Activated CD4-positive, alpha-beta T cell treated with anti-CD3 and anti-CD28 coated beads, Interleukin-2, amount 10 ng/mL, durations not matched to agents 7 days and 5 days (primary cell): ENCODE results near the gene PDZD2. TPM values are rescaled to one million over a fixed set of nuclear protein-coding genes. Genes with fewer than 3 reads are reported as not detected.
"Not testable (repeated sequence)": the region's sequence is repeated elsewhere in the genome, so short reads cannot be mapped to it uniquely, and the experiment has no call there.

Experiments used
- CTCF ChIA-PET: fragments of 350-600 bp; sonication (Branson Sonifier 250); formaldehyde crosslinking; loops from one replicate; lab custom pipeline; 2021; ENCODE audit warnings: antibody characterized with exemption; lab: Charles Lee
- POLR2A ChIA-PET: fragments of 350-600 bp; sonication (Branson Sonifier 250); formaldehyde crosslinking; loops from one replicate; lab custom pipeline; 2021; ENCODE audit warnings: antibody characterized with exemption; lab: Charles Lee
- DNase-seq: peaks from one replicate; pipeline ENCODE4 v3.0.0-alpha.2; 2020
- H3K27ac Mint-ChIP-seq: one replicate; pipeline ENCODE4 v1.8.0; 2021; ENCODE audit warnings: mild to moderate bottlenecking, moderate library complexity, mixed read lengths
- H3K27me3 Mint-ChIP-seq: one replicate; pipeline ENCODE4 v1.8.0; 2021; ENCODE audit warnings: mixed read lengths
- H3K36me3 Mint-ChIP-seq: one replicate; pipeline ENCODE4 v1.8.0; 2021; ENCODE audit warnings: low read depth, mixed read lengths
- H3K4me1 Mint-ChIP-seq: one replicate; pipeline ENCODE4 v1.8.0; 2021; ENCODE audit warnings: mixed read lengths
- H3K4me3 Mint-ChIP-seq: one replicate; pipeline ENCODE4 v1.8.0; 2021; ENCODE audit warnings: mild to moderate bottlenecking, moderate library complexity, mixed read lengths
- H3K9me3 Mint-ChIP-seq: one replicate; pipeline ENCODE4 v1.8.0; 2021; ENCODE audit warnings: mixed read lengths
- total RNA-seq, 2 experiments: library from RNA; stranded (reverse); gene quantifications; one replicate each; pipeline ENCODE4 v1.2.3, GENCODE V29; 2021

PDZD2 gene
- total RNA-seq, 2 experiments from 2014 or later = not detected

DNA sequence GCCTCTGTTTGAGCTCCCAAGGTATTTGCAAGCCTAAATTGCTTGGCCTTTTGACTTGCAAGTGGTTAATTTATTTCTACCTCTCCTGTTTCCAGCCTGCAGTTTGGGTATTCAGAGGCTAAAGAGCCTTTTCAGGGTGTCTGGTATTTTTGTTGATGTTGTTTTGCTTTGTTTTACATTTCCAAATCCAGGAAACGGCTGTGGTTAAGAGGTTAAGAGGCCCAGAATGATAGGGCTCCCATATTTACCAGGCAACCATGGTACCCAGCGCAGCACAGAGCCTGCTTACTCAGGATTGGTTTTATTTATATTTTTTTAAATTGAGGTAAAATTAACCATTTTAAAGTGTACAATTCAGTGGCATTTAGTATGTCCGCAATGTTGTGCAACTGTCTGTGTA, 92.1 kb downstream of the PDZD2 start:
- no peak overlapping the region for H3K4me3 Mint-ChIP-seq
- no peak for DNase-seq
- H3K27me3 Mint-ChIP-seq = no peaks in the 10 kb centered on the region
- no peak overlapping the region for H3K27ac Mint-ChIP-seq
- no peaks in the 10 kb centered on the region for H3K9me3 Mint-ChIP-seq
- H3K4me1 Mint-ChIP-seq = peaks cover 8% of the 10 kb centered on the region
- ChIA-PET CTCF (no interaction called here), POLR2A (no interaction called here)
- no peaks in the 10 kb centered on the region for H3K36me3 Mint-ChIP-seq

DNA sequence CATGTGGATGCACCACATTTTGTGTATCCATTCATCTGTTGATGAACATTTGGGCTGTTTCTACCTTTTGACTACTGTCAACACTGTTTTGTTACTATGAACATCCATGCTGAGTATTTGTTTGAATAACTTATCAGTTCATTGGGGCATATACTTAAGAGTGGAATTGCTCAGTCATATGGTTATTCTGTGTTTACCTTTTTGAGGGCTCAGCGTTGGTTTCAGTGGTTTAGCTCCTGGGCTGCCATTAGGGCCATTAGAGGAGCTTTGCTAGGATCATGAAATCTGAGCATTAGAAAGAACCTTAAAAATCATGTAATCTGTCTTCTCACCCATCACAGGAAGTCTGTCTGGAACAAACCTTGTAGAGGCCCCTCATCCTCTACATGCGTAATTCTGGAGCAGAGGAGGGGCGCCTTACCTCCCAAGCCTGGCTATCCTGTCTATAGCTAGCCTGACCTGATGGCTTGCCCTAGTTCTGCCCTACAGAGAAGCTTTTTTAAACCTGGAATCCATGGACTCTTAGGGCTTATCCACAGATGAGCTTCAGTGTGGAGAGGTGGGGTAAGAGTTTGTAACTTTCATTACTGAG, 92.9 kb downstream of the PDZD2 start:
- no peaks in the 10 kb centered on the region for H3K36me3 Mint-ChIP-seq
- no peak for DNase-seq
- H3K4me1 Mint-ChIP-seq = peaks cover 8% of the 10 kb centered on the region
- no peak overlapping the region for H3K27ac Mint-ChIP-seq
- no peaks in the 10 kb centered on the region for H3K9me3 Mint-ChIP-seq
- no peak overlapping the region for H3K4me3 Mint-ChIP-seq
- ChIA-PET CTCF (no interaction called here), POLR2A (interaction anchor here (0.5 kb wide), 1 partner anchor 10 kb away, joined by 6 read pairs; no protein-coding TSS in a partner anchor)
- H3K27me3 Mint-ChIP-seq = no peaks in the 10 kb centered on the region

DNA sequence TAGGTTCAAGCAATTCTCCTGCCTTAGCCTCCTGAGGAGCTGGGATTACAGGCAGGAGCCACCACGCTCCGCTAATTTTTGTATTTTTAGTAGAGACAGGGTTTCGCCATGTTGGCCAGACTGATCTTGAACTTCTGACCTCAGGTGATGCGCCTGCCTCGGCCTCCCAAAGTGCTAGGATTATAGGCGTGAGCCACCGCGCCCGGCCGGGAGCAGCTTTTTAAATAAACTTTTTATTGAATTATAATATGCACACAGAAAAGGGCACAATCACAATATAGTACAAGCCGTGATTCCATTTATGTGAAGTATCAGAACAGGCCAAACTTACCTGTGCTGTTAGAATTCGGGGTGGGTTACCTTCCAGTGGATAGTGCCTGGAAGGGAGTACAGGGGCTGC, 93.9 kb downstream of the PDZD2 start:
- CTCF ChIA-PET = interaction anchor here (0.7 to 1.1 kb wide), 2 partner anchors 8 to 305 kb away, joined by 4 to 5 read pairs; no protein-coding TSS in a partner anchor
- H3K9me3 Mint-ChIP-seq, DNase-seq, H3K4me3 Mint-ChIP-seq, POLR2A ChIA-PET, H3K27ac Mint-ChIP-seq, H3K36me3 Mint-ChIP-seq, H3K27me3 Mint-ChIP-seq, H3K4me1 Mint-ChIP-seq: not testable (repeated sequence)

DNA sequence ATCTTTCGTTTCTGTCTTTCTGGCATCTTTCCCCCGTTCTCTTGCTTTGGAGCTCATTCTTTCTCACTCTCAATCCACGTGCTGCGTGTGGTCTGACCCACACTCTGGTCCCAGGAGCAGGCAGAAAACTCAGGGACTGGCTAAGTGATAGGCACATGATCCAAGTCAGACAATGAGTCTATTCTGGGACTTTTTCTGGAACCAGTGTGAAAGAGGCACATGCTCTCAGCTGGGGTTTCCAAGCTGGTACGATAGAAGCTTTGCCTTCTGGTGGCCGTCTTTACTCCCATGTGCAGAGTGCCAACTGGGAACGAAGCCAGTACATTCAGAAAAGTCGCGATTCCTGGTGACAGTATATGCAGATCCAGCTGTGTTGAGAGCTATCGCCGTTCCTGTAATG, 94.4 kb downstream of the PDZD2 start:
- DNase-seq = no peak
- Mint-ChIP-seq H3K27ac (no peak overlapping the region), H3K4me1 (peaks cover 8% of the 10 kb centered on the region), H3K36me3 (no peaks in the 10 kb centered on the region), H3K4me3 (no peak overlapping the region), H3K9me3 (no peaks in the 10 kb centered on the region), H3K27me3 (no peaks in the 10 kb centered on the region)
- ChIA-PET POLR2A (no interaction called here), CTCF (interaction anchor here (1.1 kb wide), 1 partner anchor 8 kb away, joined by 5 read pairs; no protein-coding TSS in a partner anchor)

DNA sequence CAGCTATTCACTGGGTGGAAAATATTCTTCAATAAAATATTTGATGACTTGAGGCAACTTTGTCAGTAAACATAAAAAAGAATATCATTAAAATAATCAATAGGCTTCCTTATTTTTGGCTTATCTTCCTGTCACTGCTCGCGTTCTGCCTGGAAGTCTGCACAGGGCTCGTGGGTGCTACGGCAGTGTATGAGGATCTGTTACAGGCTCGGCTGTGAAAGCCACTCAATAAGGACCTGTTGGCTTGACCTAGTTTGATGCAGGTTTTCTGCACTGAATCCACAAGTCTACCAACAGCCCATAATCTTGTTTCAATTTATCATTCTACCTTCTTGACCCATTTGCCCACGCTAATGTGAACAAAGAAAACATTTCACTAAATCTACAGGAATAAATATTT, 97.2 kb downstream of the PDZD2 start:
- POLR2A ChIA-PET = no interaction called here
- Mint-ChIP-seq H3K27ac (no peak overlapping the region), H3K9me3 (no peaks in the 10 kb centered on the region), H3K27me3 (no peaks in the 10 kb centered on the region), H3K36me3 (no peaks in the 10 kb centered on the region), H3K4me3 (no peak overlapping the region), H3K4me1 (peaks cover 4% of the 10 kb centered on the region)
- DNase-seq = no peak
- CTCF ChIA-PET = no interaction called here

DNA sequence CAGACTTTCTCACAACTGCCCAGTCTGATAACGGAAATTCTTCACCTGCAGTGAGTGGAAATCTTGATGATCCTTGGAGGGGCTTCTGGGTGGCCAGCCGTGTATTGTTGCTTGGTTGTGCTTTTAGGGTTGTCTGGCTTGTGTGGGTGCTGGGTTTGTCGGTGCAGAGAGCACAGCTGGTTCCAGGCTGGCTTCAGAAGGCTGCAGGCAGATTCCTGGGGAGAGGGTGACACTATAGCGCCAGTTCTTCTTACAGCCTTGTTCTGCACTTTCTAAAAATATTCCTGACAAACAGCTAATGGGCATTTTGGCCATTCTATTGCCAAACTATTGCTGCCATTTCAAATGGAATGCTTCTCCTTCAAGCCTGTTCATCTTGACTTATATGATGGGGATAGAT, 99.3 kb downstream of the PDZD2 start:
- CTCF ChIA-PET = no interaction called here
- no peaks in the 10 kb centered on the region for H3K27me3 Mint-ChIP-seq
- no peaks in the 10 kb centered on the region for H3K9me3 Mint-ChIP-seq
- DNase-seq = no peak
- H3K4me1 Mint-ChIP-seq = no peaks in the 10 kb centered on the region
- no peaks in the 10 kb centered on the region for H3K36me3 Mint-ChIP-seq
- POLR2A ChIA-PET = no interaction called here
- no peak overlapping the region for H3K4me3 Mint-ChIP-seq
- H3K27ac Mint-ChIP-seq = no peak overlapping the region

DNA sequence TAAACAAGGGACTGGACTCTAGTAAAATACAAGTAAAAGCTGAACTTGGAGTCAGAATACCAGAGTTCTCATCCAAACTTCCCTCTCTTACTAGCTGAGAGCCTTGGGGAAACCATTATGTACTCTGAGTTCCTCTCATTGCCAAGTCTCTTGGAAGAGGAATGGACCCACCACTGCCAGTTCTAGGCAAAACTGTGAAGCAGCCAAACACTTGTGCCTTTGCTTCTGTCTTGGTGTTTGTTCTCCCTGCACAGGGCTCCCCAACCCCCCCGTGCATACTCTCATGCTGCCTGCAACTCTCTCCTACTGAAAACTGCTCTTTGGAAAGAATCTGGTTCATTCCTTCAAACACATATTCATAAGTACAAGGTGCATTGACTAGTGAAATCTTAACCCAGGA, 102.6 kb downstream of the PDZD2 start:
- DNase-seq = no peak
- no peaks in the 10 kb centered on the region for H3K27me3 Mint-ChIP-seq
- ChIA-PET POLR2A (no interaction called here), CTCF (interaction anchor here (0.8 kb wide), 1 partner anchor 8 kb away, joined by 5 read pairs; no protein-coding TSS in a partner anchor)
- H3K36me3 Mint-ChIP-seq = no peaks in the 10 kb centered on the region
- H3K4me3 Mint-ChIP-seq = no peak overlapping the region
- no peak overlapping the region for H3K27ac Mint-ChIP-seq
- H3K9me3 Mint-ChIP-seq = no peaks in the 10 kb centered on the region
- H3K4me1 Mint-ChIP-seq = no peaks in the 10 kb centered on the region

DNA sequence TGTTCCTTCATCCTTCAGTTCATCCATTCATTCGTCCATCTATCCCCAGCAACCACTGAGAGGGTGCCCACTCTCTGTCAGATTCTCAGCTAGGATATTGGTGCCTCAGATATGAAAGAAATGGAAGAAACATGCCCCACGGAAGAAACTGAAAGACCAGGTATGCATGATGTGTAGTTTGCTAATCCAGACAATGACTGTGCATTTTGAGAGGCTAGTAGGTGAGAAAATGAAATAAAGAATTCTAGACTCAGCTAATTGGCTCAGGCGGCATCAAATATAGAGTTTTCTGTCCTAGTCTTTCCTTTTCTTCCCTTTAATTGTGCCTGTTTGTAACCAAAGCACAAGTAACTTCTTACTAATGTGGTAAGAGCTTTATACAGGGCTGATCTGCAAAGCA, 104.7 kb downstream of the PDZD2 start:
- Mint-ChIP-seq H3K27me3 (peaks cover 2% of the 10 kb centered on the region), H3K4me3 (no peak overlapping the region), H3K27ac (no peak overlapping the region), H3K9me3 (no peaks in the 10 kb centered on the region), H3K36me3 (no peaks in the 10 kb centered on the region), H3K4me1 (no peaks in the 10 kb centered on the region)
- DNase-seq = no peak
- CTCF ChIA-PET = no interaction called here
- POLR2A ChIA-PET = no interaction called here

DNA sequence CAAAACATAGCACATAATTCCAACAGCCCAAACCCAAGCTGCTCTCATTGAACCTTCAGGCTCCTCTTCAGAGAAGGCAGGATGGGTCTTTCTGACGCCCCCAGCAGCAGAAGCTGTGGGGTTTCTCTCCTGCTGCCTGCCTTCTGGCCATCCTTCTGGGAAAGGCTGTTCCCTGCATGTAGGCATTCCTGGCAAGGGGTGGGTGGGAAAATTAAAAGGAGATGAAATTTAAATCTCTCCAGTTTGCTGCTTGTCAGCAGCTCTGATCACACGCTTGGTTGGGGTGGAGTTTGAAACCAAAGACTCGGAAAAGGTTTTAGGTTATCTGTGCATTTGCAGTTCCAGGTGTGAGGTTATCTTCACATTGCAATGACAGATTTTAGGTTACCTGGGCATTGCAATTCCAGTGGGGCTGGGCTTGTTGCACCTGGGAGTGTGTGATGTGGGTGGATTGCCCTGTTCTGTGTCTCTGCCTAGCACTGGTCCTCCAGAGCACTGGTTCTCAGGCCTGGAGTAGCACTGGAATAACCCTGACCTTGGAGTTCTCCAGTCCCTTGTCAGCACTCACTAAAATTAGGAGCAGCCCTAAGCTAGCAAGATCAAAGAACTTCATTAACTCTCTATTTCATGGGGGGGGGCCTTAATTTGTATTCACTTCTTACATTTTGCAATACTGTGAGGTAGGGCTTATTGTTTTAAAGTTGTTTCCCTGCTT, 109.7 kb downstream of the PDZD2 start:
- POLR2A ChIA-PET = no interaction called here
- Mint-ChIP-seq H3K27me3 (peaks cover 2% of the 10 kb centered on the region), H3K27ac (no peak overlapping the region), H3K4me3 (no peak overlapping the region), H3K4me1 (no peaks in the 10 kb centered on the region), H3K36me3 (no peaks in the 10 kb centered on the region), H3K9me3 (no peaks in the 10 kb centered on the region)
- no peak for DNase-seq
- CTCF ChIA-PET = interaction anchor here (0.7 kb wide), 1 partner anchor 14 kb away, joined by 3 read pairs; no protein-coding TSS in a partner anchor

DNA sequence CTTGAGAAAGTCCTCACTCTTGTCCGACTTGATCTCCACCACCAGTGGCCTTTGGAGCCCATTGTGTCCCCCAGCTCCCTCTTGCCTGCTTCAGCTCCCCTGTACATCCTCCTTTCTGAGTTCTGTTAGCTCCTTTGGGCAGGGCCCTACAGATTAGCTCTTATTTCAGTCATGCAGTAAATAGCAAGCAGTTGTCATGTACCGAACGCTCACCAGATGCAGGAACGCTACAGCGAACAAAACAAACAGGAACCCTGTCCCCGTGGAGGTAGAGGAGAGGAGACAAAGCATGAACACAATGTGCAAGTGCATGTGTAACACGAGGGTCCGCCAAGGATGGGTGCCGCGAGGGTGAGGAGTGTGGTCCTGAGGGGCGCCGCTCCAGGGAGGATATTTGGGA, 111.3 kb downstream of the PDZD2 start:
- no peak overlapping the region for H3K4me3 Mint-ChIP-seq
- no peaks in the 10 kb centered on the region for H3K9me3 Mint-ChIP-seq
- H3K4me1 Mint-ChIP-seq = no peaks in the 10 kb centered on the region
- DNase-seq = no peak
- ChIA-PET POLR2A (no interaction called here), CTCF (no interaction called here)
- H3K36me3 Mint-ChIP-seq = no peaks in the 10 kb centered on the region
- no peak overlapping the region for H3K27ac Mint-ChIP-seq
- peaks cover 2% of the 10 kb centered on the region for H3K27me3 Mint-ChIP-seq

DNA sequence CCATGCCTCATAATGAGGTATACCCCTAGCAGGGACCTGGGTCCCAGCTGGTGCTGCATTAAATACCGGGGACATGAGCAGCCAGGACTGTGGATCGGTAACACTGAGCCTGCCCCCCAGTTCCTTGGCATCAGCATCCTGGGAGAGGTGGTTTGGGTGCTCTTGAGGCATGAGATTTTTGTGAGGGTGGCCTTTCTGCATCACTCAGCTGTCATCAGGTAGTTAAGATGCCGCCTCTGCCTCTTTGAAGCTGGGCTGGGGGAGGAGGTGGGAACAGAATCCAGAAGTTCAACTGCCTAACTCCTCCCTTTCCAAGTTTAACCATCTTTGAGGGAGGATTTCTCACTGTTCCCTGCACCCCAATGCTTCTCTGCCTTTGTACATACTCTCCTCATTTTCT, 112.7 kb downstream of the PDZD2 start:
- no peak for DNase-seq
- Mint-ChIP-seq H3K4me3 (no peak overlapping the region), H3K27me3 (peaks cover 2% of the 10 kb centered on the region), H3K4me1 (no peaks in the 10 kb centered on the region), H3K36me3 (no peaks in the 10 kb centered on the region), H3K9me3 (no peaks in the 10 kb centered on the region), H3K27ac (no peak overlapping the region)
- ChIA-PET POLR2A (no interaction called here), CTCF (no interaction called here)

DNA sequence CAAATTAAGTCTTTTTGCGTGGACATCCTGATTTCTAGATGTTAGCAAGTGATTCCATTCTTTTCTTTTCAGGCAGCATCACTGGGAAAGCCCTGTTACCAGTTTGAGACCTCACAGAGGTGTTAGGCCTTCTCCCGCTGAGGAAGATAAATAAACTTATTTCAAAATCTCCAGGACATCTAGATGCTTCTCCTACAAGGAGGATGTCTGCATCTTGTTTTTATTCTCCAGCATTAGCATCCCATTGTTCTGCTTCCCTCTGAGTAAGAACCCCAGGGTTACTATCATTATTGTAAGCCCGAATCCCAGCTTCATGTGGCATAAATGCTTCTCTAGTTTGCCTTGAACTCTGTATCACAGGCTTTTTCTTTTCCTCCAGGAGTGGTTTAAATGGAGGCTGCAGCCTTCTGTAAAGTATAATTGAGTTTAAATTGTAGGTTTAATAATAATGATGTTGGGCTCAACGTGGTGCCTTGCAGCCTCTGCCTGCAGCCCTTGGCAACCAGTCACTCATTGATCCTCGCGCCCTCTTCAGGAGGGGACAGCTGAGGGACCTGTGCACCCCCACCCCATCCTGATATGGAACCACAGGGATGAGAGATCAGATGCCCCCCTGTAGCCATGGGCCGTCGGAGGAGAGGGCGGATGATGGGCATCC, 114.9 kb downstream of the PDZD2 start:
- Mint-ChIP-seq H3K9me3 (no peaks in the 10 kb centered on the region), H3K27me3 (no peaks in the 10 kb centered on the region), H3K4me1 (no peaks in the 10 kb centered on the region), H3K36me3 (no peaks in the 10 kb centered on the region), H3K27ac (no peak overlapping the region), H3K4me3 (no peak overlapping the region)
- POLR2A ChIA-PET = no interaction called here
- CTCF ChIA-PET = no interaction called here
- no peak for DNase-seq

DNA sequence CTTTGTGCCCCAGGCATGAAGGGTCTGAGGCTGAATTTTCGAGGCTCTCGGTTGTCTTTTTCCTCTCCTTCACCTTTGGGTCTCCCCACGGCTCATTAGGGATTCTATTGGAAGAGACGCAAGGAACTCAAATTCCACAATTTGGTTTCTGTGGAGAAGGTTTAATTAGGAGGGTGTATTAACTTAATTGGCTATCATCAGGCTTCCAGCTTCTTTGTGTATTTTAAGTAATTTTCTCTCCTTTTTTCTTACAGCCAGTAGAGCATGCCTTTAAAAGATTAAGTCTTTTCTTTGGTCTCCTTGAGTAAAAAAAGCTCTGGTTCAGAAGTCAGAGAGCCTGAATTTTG, 115.4 kb downstream of the PDZD2 start:
- Mint-ChIP-seq H3K4me1 (no peaks in the 10 kb centered on the region), H3K27ac (no peak overlapping the region), H3K36me3 (no peaks in the 10 kb centered on the region), H3K4me3 (no peak overlapping the region), H3K27me3 (no peaks in the 10 kb centered on the region), H3K9me3 (no peaks in the 10 kb centered on the region)
- ChIA-PET POLR2A (no interaction called here), CTCF (no interaction called here)
- DNase-seq = no peak
